ENCODE results near the gene PLCB4. TPM values are rescaled to one million over a fixed set of nuclear protein-coding genes. Genes with fewer than 3 reads are reported as not detected.
A peak's percentile ranks its signal among the peaks of the same experiment; 100 is the strongest.

PLCB4 gene
- total RNA-seq, result 1 to 10 TPM in 6 of 9 donors, under 1 TPM in 3; 0.26 to 8.1 (median 2.5) TPM
- 1 to 10 TPM; 1.7 to 8.5 (median 6.0) TPM for polyA plus RNA-seq
- long read RNA-seq, donor 1, result 0 reads
- long read RNA-seq, donor 2, result 0 reads
- long read RNA-seq, donor 3, result 0 reads
- long read RNA-seq, donor 4, result 0 reads
- long read RNA-seq, donor 5, result 0 reads
- long read RNA-seq, donor 6, partial matches to known transcripts, result 2 of 7 reads
- long read RNA-seq, donor 6, other reads (novel, unspliced or antisense), result 5 of 7 reads
- long read RNA-seq, donor 7, result 0 reads
- long read RNA-seq, donor 8, result 0 reads
- long read RNA-seq, donor 9, result 0 reads
- long read RNA-seq, donor 10, partial matches to known transcripts, result 0 of 1 reads
- long read RNA-seq, donor 10, other reads (novel, unspliced or antisense), result 0 of 1 reads

DNA sequence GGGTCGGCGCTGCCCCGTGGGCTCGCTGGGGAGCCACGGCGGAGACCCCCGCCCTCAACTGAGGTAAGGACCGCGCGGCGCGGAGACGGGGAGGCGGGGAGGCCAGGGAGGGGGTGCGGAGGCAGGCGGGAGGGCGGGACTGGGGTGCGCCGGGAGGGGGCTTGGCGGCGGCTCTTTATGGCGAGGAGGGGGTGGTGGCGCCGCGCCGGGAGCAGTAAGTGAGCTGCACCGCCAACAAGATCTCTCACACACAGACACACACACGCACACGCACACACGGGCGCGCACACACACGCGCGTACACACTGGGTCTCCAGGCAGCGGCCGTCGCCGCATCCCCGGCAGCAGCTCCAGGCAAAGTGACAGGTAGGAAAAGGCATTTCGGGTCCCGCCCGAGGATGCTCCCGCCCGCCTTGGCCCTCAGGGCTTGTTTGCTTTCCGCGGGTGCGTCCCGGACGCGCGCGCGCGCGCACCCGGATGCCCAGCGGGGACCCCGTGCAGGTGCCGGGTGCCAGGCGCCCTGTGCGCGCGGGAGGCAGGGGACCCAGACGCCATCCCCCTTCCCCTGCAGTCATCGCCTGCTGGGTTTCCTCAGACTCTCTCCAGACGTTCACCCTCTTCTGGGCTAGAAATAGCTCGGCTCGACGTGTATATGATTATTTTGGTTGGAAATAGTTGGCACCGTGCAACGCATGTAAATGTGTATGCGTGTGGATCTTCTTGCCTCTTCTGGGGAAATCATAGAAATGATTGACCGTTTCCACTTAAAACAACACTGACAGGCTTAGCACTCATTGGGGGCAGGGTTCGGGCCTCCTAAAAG, at the start of gene PLCB4:
Gene PLCB4, plus strand, starts transcription at position 247 of the 823 bp plus-strand sequence. CDS start 238,728 bp downstream, outside the sequence.
- Histone ChIP-seq H3K27me3 (peaks cover 22% of the 10 kb centered on the region), H3K4me1 (replicated peaks in 1 of 2) (no peaks in the 10 kb centered on the region), H3K27ac (peak within 1 kb of the TSS in 2 of 5 donors; percentile 52 to 66), H3K36me3 (replicated peaks in 1 of 2) (no peaks in the 10 kb centered on the region), H3K9me3 (replicated peaks in 1 of 3) (no peaks in the 10 kb centered on the region), H3K4me3 (peak within 1 kb of the TSS in 1 of 4 donors; percentile 67)
- peak in 2 of 7 donors; percentile 32 to 77 for DNase-seq
- intact Hi-C loops (cut with DNase I), result no loop called here
- TF ChIP-seq, protein P1, sequence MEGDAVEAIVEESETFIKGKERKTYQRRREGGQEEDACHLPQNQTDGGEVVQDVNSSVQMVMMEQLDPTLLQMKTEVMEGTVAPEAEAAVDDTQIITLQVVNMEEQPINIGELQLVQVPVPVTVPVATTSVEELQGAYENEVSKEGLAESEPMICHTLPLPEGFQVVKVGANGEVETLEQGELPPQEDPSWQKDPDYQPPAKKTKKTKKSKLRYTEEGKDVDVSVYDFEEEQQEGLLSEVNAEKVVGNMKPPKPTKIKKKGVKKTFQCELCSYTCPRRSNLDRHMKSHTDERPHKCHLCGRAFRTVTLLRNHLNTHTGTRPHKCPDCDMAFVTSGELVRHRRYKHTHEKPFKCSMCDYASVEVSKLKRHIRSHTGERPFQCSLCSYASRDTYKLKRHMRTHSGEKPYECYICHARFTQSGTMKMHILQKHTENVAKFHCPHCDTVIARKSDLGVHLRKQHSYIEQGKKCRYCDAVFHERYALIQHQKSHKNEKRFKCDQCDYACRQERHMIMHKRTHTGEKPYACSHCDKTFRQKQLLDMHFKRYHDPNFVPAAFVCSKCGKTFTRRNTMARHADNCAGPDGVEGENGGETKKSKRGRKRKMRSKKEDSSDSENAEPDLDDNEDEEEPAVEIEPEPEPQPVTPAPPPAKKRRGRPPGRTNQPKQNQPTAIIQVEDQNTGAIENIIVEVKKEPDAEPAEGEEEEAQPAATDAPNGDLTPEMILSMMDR (IDR thresholded peaks at IDR 0.05), result no peak
- no peak for TF ChIP-seq POLR2A (IDR thresholded peaks at IDR 0.05)
- WGBS, 4 donors, result 2 to 13% (median 2%) methylated on average over 8 to 75 of the region's 75 CpGs

DNA sequence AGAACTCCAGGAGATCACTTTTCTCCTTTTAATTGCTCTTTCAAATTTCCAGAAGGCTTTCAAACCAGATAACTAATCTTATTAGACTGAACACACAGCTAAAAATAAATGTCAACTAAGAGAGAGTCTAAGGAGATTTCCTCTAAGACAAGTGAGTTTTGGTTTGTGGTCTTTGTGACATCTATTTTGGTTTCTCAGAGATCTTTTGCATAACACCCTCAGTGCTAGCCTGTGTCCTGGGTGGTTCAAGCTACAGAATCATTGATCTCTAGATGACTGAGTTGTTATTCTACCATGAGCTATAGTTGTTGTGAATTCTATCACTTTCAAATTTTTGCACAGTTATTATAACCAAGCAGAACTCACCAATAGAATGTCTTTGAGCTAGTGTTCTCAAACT, 49.1 kb upstream of the PLCB4 start:
- Histone ChIP-seq H3K27me3 (no peaks in the 10 kb centered on the region), H3K4me3 (no peak overlapping the region), H3K4me1 (replicated peaks in 1 of 2) (no peaks in the 10 kb centered on the region), H3K9me3 (replicated peaks in 1 of 3) (no peaks in the 10 kb centered on the region), H3K36me3 (replicated peaks in 1 of 2) (no peaks in the 10 kb centered on the region), H3K27ac (no peak overlapping the region)
- TF ChIP-seq, protein P1 (IDR thresholded peaks at IDR 0.05), result no peak
- no peak for TF ChIP-seq POLR2A (IDR thresholded peaks at IDR 0.05)
- DNase-seq, result no peak
- intact Hi-C loops (cut with DNase I), result no loop called here

GRCh38 chr20:9021216-9021615, 47.7 kb upstream of the PLCB4 start:
- TF ChIP-seq, protein P1 (IDR thresholded peaks at IDR 0.05), result no peak
- TF ChIP-seq POLR2A (IDR thresholded peaks at IDR 0.05), result no peak
- H3K4me1 ChIP-seq (replicated peaks in 1 of 2), result no peaks in the 10 kb centered on the region
- DNase-seq, result no peak
- H3K4me3 ChIP-seq, result no peak overlapping the region
- no peak overlapping the region for H3K27ac ChIP-seq
- WGBS, 4 donors, result 67 to 84% (median 73%) methylated on average over 3 of the region's 3 CpGs
- intact Hi-C loops (cut with DNase I), result no loop called here
- no peaks in the 10 kb centered on the region for H3K36me3 ChIP-seq (replicated peaks in 1 of 2)
- no peaks in the 10 kb centered on the region for H3K9me3 ChIP-seq (replicated peaks in 1 of 3)
- H3K27me3 ChIP-seq, result no peaks in the 10 kb centered on the region

GRCh38 chr20:9021699-9022098, 47.2 kb upstream of the PLCB4 start:
- Histone ChIP-seq H3K27me3 (no peaks in the 10 kb centered on the region), H3K9me3 (replicated peaks in 1 of 3) (no peaks in the 10 kb centered on the region), H3K4me1 (replicated peaks in 1 of 2) (no peaks in the 10 kb centered on the region), H3K36me3 (replicated peaks in 1 of 2) (no peaks in the 10 kb centered on the region), H3K27ac (no peak overlapping the region), H3K4me3 (no peak overlapping the region)
- no peak for DNase-seq
- 43 to 61% (median 52%) methylated on average over 2 of the region's 2 CpGs for WGBS, 4 donors
- intact Hi-C loops (cut with DNase I), result no loop called here
- TF ChIP-seq POLR2A (IDR thresholded peaks at IDR 0.05), result no peak

All from adrenal gland (tissue), 19 donors.